Heart left ventricle (tissue), 16 donors: Measurements from ENCODE around the gene MXRA7. TPM values are rescaled to one million over a fixed set of nuclear protein-coding genes. Genes with fewer than 3 reads are reported as not detected.

Experiments
- ATAC-seq, 4 donors: fragments of 200-7000 bp; cut with Tn5 transposase; one replicate each; pipeline ENCODE4 v1.9.1; 2020 to 2022; ENCODE audit warnings: moderate library complexity in 4 of 4, mild to moderate bottlenecking in 3 of 4, moderate number of reproducible peaks in 1 of 4
- DNase-seq, 5 donors: peaks; one replicate each; pipeline ENCODE4 v3.0.0-alpha.2; 2020
- H3K27ac ChIP-seq, 12 donors: fragments of 200-600 bp; sonication (generic) in 4 of 12; one replicate each; pipeline versions ENCODE4 v1.5.0 to v1.8.0; 2016 to 2022; ENCODE audit warnings: mild to moderate bottlenecking in 2 of 12
- H3K27me3 ChIP-seq, 9 donors: fragments of 200-600 bp; sonication (generic) in 2 of 9; one replicate each; pipeline versions ENCODE4 v1.5.1 to v1.8.0; 2016 to 2022; ENCODE audit warnings: mild to moderate bottlenecking in 3 of 9
- H3K36me3 ChIP-seq, 9 donors: fragments of 200-600 bp; sonication (generic) in 2 of 9; one replicate each; pipeline versions ENCODE4 v1.5.0 to v1.8.0; 2018 to 2022; ENCODE audit warnings: mild to moderate bottlenecking in 2 of 9
- H3K4me1 ChIP-seq, 12 donors: fragments of 200-600 bp; sonication (generic) in 4 of 12; one replicate each; pipeline versions ENCODE4 v1.5.0 to v1.8.0; 2016 to 2022; ENCODE audit warnings: mild to moderate bottlenecking in 3 of 12
- H3K4me3 ChIP-seq, 12 donors: fragments of 200-600 bp; sonication (generic) in 4 of 12; one replicate each; pipeline versions ENCODE4 v1.5.0 to v1.8.0; 2017 to 2022; ENCODE audit warnings: mild to moderate bottlenecking in 9 of 12, moderate library complexity in 4 of 12
- H3K9me3 ChIP-seq, 12 donors: fragments of 200-600 bp; sonication (generic) in 4 of 12; one replicate each; pipeline versions ENCODE4 v1.5.0 to v1.8.0; 2016 to 2022; ENCODE audit warnings: mild to moderate bottlenecking in 1 of 12
- CTCF ChIP-seq, 12 donors: fragments of 200-600 bp; sonication (generic) in 4 of 12; IDR thresholded peaks; one replicate each; pipeline versions ENCODE4 v1.5.0 to v1.8.0; 2018 to 2022; ENCODE audit warnings: antibody characterized with exemption in 12 of 12, mild to moderate bottlenecking in 5 of 12
- POLR2A ChIP-seq, 2 donors: fragments of 450-650 bp; IDR thresholded peaks; one replicate each; pipeline ENCODE4 v1.6.1; 2017; ENCODE audit warnings: antibody characterized with exemption in 2 of 2, mild to moderate bottlenecking in 2 of 2, moderate library complexity in 2 of 2
- WGBS, 4 donors: extraction: QIAGEN DNeasy Blood & Tissue Kit in 2 of 4; methylation state at CpG; one replicate each; pipeline versions ENCODE4 v1.1.5 to v1.1.7; 2013 to 2018; 5-methylcytosine and 5-hydroxymethylcytosine counted together
- intact Hi-C, 10 donors: fragments of 100-400 bp; cut with DNase I; formaldehyde crosslinking; loops; one replicate each; pipeline versions ENCODE4 v1.11.1 to v1.14.2; 2022
- polyA plus RNA-seq, 2 donors: library from polyadenylated mRNA; stranded (reverse); fragments of 200-250 nt; gene quantifications; one replicate each; pipeline ENCODE4 v1.2.3, GENCODE V29; 2013
- total RNA-seq, 9 donors: library from RNA; depleted of rRNA in 2 of 9; stranded (reverse); fragments of >200 nt in 2 of 9; fragmentation: NEBNext Ultra II Directional in 3 of 9; extraction: Animal tissue kit (Norgen Biotek cat#: 25700) in 3 of 9; gene quantifications; one replicate each; pipeline versions ENCODE4 v1.1.0 to v1.2.4, GENCODE V29; 2016 to 2023
- donor health status: ischemic (EF 13 %, LVEDD 7.1; RV severe dilation, severe dysfunction).
- donor health status: healthy with polysubstance abuse.
- donor health status: DM: no; HTN: yes; CAD: no.
- donor health status: DM: no; HTN: no; CAD: no.
- donor health status: ischemic (EF 25% LVEDD 6.9; RV normal size, moderate dysfunction).
- donor health status: ischemic (EF 25% LVEDD 5.7; RV mildly dilated, moderate dysfunction).
- donor health status: healthy.
- donor health status: DM: yes; HTN: yes; CAD: no.
- donor health status: ischemic (EF 35%, LVEDD 5.7; RV mildly dilated, moderate dysfunction).
- donor health status: nonischemic (EF 11% LVEDD 7.7; RV severe dilation, severe dysfunction).
- donor health status: DM: yes; HTN: yes; CAD: no.
- donor health status: PGD.
- donor health status: ischemic (EF 29% LVEDD 5.4; RV normal size, mild dysfunction).
- donor health status: nonischemic (EF 23%, LVEDD 6.1; RV moderate dilation, normal function).

Gene MXRA7
- total and polyA plus RNA-seq, 11 donors: 240 to 539 (median 460) TPM

- intact Hi-C loops: no loop called here
- Histone ChIP-seq H3K27me3 (no peaks in the 10 kb centered on the region), H3K4me1 (peaks cover 0 to 29% (median 5%) of the 10 kb centered on the region in 12 donors), H3K4me3 (peak within 1 kb of the TSS in 11 of 12 donors; percentile 20 to 52 (median 43)), H3K36me3 (no peaks in the 10 kb centered on the region), H3K27ac (peak within 1 kb of the TSS; percentile 54 to 87 (median 74)), H3K9me3 (peaks cover 0 to 18% (median 3%) of the 10 kb centered on the region in 12 donors)
- TF ChIP-seq POLR2A (IDR thresholded peaks at IDR 0.05) (no peak), CTCF (IDR thresholded peaks at IDR 0.05) (no peak)
- 51 to 65% (median 62%) methylated on average over 7 of the region's 7 CpGs for WGBS, 4 donors
- ATAC-seq (peak; percentile 82 to 96 (median 89)), DNase-seq (peak in 4 of 5 donors; percentile 40 to 53 (median 47))
These were observed 67.1 kb downstream of the MXRA7 start, which contains the start of gene ST6GALNAC1 for GRCh38 chr17:76643553-76644148. TSS of gene ST6GALNAC1 (minus strand) at chr17:76643757. CDS start at chr17:76643638, 119 bp downstream.

DNA sequence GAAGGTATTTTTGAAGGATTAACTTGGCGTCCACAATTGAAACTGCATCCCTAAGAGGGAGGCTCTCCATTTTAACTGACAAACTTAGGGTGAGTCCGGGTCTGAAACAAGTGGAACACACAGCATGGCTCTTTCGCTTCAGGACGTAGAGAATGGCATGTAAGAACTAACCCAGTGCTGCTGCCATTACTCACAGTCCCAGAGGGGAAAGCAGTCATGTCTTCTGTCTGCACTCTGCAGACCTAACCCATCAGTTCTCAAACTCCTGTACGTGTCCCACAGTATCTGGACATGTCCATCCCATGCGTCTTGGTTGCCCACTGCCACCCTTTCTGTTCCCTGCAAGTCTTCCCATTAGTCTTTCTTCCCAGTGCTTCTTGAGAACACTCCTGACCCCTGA, 67.8 kb downstream of the MXRA7 start:
- Histone ChIP-seq H3K9me3 (peaks cover 0 to 18% (median 3%) of the 10 kb centered on the region in 12 donors), H3K27me3 (no peaks in the 10 kb centered on the region), H3K4me1 (peaks cover 0 to 29% (median 5%) of the 10 kb centered on the region in 12 donors), H3K27ac (peak overlapping the region in 11 of 12 donors; percentile 15 to 83 (median 64)), H3K36me3 (no peaks in the 10 kb centered on the region), H3K4me3 (peak overlapping the region in 11 of 12 donors; percentile 20 to 52 (median 43))
- TF ChIP-seq POLR2A (IDR thresholded peaks at IDR 0.05) (no peak), CTCF (IDR thresholded peaks at IDR 0.05) (no peak)
- ATAC-seq: peak in 1 of 4 donors; percentile 21
- WGBS, 4 donors: 74 to 87% (median 77%) methylated on average over 6 of the region's 6 CpGs
- no peak for DNase-seq
- intact Hi-C loops: no loop called here

GRCh38 chr17:76642032-76642561, 68.7 kb downstream of the MXRA7 start:
- peak overlapping the region in 3 of 12 donors; percentile 56 to 83 (median 79) for H3K27ac ChIP-seq
- no peak for ATAC-seq

More at GRCh38 chr17:76642032-76642561, 68.7 kb downstream of the MXRA7 start:
- TF ChIP-seq POLR2A (IDR thresholded peaks at IDR 0.05): no peak
- no peak for TF ChIP-seq CTCF (IDR thresholded peaks at IDR 0.05)
- H3K9me3 ChIP-seq: peaks cover 0 to 16% (median 3%) of the 10 kb centered on the region in 12 donors
- H3K4me1 ChIP-seq: peaks cover 0 to 29% (median 5%) of the 10 kb centered on the region in 12 donors
- DNase-seq: no peak
- peak overlapping the region in 8 of 12 donors; percentile 29 to 52 (median 46) for H3K4me3 ChIP-seq
- WGBS, 4 donors: 91 to 95% (median 93%) methylated on average over 5 of the region's 5 CpGs
- intact Hi-C loops: no loop called here
- no peaks in the 10 kb centered on the region for H3K27me3 ChIP-seq
- H3K36me3 ChIP-seq: peaks cover 0 to 3% (median 0%) of the 10 kb centered on the region in 9 donors
